EH (cell line): ENCODE measurements around the gene RANBP3L.
"Not testable (repeated sequence)": the region's sequence is repeated elsewhere in the genome, so short reads cannot be mapped to it uniquely, and the experiment has no call there.

Source experiments
- DNase-seq: peaks from one replicate; pipeline ENCODE4 v3.0.0-alpha.2; 2015; ENCODE audit warnings: low read depth

Gene RANBP3L

DNA sequence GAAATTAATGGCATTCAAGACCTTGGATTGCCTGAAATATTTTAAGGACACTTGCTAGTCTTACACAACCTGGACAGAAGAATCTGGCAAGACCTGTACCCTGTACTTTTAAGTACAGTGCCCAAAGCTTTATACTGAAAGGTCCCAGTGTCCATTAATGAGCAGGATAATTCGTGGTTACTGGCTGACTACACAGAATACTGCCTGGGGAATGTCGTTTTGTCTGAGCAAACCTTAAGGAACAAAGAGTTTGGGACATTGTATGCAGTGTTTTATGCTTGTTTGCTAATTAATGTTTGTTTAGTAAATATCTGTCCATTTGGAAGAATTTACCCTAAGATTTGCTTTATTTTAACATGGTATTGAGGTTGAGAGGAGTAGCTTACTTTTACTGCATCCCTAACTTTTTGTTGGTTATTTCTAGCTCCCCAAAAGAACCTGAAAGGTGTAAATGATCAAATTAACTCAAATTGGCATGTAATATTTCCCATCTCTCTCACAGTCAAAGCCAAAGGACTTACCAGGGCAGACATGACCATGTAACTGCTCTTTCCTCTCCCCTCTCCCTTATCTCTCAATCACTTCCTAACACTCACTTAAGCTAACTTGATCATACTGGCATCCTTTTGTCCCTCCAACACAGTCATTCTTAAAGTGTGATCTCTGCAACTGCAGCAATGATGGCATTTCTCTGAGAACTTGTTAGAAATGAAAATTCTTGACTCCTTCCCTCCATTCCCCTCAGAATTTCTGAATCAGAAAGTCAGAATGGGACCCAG is 15.7 kb downstream of the RANBP3L start:
- DNase-seq: no peak

DNA sequence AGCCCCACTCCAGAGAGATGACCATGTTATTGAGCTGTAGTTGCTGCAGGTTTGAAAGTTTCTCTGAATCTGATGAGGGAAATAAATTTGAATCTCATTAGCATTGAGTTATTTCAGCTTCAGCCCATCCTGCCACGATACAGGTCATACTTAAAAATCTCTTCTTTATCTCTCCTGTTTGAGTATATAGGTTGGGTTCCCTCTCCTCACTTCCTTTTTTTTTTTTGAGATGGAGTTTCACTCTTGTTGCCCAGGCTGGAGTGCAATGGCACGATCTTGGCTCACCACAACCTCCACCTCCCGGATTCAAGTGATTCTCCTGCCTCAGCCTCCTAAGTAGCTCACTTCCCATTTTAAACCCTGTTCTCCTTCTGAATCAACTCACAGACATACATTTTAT is 17.9 kb downstream of the RANBP3L start:
- not testable (repeated sequence) for DNase-seq

DNA sequence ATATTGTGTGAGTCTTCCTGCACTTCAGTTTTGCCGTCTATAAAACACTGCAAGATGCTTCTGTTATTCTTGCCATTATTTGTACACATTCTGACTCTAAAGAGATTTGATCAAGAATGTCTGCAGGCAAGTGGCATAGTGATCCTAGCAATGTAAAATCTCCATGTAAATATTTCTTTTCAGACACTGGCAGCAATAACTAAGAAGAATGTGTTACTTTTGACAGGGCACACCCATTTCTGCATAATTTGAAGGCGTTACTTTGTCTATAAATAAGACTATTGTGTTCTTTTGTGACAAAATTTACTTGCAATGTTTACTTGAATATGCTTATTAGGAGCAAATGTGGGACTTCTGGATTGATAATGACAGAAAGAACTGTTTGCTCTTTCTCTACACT is 20.1 kb downstream of the RANBP3L start:
- DNase-seq: no peak

DNA sequence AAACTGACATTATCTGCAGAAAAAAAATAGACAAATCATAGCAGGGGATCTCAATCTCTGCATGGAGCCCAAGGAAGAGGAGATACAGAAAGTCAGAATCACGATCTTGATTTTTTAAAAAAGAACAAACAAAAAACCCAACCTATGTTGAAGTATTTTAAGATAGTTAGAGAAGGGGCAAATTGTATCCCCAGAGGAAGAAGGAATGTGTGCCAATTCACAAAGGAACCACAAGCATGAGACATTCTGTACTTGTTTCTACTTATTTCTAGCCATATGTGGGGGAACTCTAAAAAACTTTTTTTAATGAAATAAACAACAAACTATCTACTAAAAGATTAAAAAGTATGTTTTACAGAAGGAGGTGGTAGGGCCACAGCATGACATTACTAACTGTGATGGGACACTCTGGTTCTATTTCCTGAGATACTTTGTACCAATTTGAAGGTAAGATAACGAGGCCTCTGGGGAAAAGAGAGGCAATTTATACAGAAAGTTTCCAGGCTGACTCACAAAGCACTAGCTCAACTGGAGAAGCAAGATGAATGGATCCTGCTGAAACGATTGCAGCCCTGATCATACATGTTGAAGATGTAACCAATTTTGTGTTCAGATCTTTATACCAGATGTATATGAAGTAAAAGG is 22.5 kb downstream of the RANBP3L start:
- DNase-seq: no peak

DNA sequence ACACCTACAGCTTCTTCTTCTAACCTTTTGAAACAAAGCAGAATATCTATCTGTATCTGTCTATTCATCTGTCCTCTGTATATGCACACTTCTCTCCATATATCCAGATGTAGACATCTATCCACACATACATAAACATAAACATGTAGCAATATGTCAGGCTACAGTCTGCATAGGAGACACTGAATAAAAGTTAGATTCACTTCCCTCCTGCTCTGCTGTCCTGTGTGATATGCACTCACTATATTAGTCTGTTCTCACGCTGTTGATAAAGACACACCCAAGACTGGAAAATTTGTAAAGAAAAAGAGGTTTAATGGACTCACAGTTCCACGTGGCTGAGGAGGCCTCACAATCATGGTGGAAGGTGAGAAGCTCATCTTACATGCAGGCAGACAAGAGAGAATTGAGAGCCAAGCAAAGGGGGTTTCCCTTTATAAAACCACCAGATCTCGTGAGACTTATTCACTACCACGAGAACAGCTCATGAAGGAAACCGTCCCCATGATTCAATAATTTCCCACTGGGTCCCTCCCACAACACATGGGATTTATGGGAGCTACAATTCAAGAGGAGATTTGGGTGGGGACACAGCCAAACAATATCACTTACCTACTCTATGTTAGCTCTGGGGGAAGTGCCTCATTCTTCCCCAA is 24.1 kb downstream of the RANBP3L start:
- DNase-seq: no peak

DNA sequence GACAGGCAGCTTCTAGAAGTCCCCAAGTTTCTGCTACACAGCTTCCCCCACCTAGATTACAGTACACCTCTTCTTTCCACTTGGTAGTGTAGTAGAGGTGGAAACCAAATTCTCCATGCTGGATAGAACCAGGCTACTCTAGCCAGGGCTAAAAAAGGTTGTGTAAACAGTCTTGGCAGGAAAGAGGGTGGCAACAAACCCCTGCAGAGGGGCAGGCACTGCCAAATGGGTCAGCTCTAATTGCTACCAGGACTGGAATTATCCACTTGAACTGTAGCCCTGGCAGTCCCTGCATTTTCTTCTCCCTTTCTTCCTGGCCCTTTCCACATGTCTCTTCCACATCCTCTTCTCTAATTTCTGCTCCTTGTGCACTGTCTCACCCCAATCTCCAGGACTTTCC is 24.8 kb downstream of the RANBP3L start:
- no peak for DNase-seq

DNA sequence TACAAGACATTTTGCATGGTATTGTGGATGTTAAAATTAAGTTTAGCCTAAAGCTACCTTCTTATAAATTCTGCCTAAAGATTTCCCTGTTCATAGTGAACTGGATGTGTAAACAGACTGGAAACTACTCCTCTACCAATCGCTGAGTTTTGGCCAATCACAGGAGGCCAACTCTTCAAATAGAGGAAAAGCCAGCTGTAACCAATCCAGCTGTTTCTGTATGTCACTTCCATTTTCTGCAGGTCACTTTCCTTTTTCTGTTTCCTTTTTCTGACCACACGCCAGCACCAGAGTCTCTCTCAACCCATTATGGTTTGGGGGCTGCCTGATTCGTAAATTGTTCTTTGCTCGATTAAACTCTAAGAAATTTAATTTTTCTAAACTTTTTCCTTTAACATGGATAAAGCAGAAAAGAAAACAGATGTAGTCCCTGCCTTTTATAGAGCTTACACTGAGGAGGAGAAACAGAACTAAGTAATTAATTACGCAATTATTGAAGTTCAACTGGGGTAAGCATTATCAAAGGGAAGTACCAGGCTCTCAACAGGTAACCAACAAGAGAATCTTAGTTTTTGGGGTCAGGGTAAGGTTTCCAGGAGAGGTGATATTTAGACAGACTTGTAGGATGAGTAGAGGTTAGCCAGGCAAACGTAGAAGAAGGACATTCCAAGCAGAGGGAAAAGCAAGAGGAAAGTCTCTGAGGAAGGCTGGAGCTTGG is 27.7 kb downstream of the RANBP3L start:
- no peak for DNase-seq

DNA sequence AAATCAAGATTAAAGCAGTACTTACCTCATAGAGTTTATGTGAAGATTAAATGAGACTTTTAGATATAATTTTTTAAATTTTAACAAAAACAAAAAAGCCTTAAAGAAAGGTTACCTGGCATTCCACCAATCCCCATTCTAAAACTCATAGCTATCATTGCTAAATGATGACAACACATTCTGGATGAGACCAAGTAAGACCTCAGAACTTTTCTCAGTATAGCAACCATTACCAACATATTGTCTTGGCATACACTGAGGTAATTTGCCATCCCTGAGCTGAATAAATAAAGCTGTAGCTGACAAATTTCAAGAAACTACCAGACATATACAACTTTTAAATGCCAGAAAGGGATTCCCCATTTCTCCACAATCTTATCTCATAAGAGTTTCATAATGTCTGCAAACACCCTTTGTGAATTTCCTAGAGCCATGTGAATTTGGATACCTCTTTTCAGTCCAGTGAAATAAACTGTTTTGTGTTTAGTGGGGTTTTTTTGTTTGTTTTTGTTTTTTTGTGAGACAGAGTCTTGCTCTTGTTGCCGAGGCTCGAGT is 29.5 kb downstream of the RANBP3L start:
- no peak for DNase-seq

DNA sequence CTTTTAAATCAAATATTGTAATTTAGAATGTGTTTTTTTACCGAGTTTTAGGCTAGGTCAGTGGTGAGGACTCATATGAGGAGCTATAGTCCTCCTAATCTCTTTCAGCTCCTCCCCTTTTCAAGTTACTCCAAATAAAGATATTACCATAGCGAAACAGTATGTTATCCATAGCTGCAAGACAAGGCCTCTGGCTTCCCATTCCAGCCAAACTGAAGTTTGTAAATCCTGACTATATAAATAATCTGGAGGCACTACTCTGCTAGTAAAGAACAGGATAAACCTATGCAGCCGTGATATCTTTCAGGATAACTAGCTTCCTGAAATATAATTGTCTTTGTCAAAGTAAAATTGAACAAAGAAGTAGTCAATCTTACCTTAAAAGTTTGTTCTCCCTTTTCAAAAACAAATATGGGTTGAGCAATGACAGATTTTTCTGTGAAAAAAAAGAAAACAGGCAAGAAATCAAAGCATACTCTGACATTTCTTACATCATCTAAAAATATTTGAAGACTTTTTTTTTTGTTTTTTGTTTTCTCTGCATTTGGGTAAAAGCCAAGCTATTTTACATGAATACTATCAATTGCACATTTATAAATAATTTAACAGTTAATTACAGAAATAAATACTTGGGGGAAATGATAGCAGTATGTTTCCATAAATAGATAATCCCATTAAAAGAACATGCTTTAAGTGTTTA is 30.7 kb downstream of the RANBP3L start:
- DNase-seq: no peak

DNA sequence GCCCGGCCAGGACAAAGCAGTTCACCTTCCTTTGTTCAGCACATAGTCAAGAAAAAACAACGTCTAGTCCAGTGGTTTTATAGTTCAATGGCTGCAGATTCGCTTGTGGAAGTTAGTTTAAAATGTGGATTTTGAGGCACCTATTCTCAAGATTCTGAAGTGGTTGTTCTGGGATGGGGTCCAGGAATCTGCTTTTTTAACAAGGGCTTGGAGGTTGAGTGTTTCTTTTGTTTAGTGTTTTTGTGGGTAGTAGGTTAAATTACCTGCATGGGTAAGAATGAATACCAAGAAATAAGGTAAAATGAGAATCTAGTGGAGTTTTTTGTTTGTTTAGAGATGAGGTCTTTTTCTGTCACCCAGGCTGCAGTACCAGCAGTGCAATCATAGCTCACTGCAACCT is 31.5 kb downstream of the RANBP3L start:
- DNase-seq: no peak

DNA sequence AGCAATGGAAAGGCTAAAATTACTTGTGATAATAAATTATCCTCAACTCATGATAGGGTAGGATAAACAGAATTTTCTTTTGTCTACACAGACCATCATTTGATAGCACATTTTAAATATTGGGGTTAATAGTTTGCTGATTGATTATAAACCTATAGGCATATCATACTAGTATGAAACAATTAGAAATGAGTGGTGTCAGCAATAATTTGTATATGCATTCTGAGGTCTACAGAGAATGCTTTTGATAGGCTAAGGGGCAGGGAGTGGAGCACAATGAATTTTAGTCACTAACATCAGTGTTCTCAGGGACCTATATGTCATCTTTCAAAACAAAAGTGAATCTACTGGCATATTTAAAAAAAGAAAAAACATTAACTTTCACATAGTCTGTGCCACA is 32.2 kb downstream of the RANBP3L start:
- no peak for DNase-seq

DNA sequence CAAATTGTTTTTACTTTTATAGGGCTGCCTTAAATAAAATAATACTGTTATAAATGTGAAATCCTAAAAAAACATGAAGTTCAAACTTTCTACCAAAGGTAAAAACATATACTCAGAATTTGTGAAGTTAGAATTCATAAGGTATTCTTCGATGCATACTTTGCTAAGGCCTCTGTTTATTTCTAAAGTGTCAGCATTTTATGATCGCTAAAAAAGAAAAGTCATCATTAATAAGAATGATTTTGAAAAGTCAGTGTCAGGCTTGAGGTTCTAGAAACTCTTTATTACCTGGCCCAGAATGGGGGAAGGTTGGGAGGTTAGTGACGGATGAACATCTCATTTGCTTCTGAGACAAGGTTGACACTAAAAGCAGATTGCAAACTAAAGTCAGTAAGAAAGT is 33.8 kb downstream of the RANBP3L start:
- DNase-seq: no peak

DNA sequence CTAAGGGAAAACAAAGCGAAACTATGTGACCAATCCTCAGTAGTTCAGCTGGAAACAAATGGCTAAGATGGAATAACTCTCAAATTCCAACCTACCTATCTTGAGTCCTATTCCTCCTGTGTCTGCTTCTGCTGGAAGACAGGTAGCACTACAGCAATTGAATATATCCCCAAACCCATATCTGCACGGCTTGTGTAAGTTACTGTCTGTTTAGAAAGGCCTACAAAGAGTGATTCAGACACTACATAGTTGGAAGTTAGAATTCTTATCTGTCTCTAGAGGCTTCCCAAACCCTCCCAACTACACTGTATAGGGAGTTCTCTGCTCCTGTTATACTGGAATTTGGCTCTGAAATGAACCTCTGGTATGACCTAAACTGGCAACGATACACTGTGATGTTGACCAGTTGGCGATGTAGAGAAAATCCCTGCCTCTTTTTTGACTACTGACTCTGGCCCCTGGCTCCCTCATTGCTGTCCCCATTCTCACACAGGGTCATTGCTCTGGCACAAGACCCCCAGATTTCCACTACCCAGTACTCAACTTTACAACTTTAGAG is 37.4 kb downstream of the RANBP3L start:
- DNase-seq: no peak

DNA sequence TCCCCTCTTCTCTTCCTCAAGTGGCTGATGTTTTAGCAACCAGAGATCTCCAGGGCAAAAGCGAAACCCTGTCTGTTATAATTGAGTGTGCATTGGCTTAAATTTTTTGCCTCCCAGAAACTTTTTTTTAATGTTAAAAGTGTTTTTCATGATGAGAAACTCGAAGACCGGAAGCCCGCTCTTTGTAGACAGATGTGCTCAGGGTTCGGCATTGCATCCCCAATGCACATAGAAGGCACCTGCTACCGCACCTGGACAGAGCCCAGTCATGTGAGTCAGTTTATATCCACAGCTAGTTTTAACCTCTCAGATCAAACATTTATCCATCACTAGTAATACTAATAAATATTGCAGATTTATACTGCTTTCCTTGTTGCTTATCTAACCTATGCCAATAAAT is 40.5 kb downstream of the RANBP3L start:
- DNase-seq: no peak

DNA sequence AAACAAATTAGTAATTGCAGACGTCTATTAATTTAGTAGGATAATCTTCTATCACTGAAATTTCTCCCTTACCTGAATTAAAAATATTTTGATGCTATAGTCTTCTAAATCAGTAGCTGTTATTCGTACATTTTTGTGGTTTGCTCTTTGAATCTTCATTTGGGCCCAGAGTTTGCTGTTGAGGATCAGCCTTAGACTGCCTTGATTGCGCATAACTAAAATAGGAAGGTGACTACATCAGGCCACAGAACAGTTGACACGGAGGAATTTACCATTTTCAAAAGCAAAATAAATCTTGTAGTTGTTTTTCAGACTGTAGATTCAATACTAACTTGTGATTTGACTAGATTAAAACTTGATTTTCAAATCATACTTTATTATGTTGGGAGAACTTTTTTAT is 48.1 kb downstream of the RANBP3L start:
- DNase-seq: no peak

DNA sequence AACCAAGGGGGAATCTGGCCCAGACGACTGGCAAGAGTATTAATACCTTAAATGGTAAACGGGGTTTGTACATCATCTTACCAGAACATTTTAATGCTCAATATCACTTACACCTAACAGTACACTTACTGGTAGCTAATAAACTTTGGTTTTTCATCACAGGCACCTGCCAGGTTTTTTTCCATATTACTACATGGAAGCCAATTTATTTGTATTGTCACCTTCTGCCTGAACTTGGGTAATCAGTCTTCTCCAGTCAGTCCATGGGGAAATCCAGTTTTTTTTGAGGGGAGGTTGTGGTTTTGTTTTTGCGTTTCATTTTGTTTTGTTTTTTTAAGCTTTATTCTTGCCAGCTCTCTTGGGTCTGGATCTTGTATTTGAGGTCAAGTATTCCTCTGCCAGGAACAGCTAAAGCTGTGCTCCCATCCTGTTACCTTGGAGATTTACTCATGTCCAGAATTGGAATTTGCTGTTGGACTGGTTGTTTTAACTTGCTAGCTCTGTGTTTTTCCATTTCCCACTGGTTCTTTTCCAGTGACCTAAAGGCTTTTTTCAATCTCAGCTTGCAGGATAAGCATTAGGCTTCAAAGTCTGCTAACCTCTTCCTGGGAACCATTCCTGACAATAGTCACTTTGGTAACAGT is 48.9 kb downstream of the RANBP3L start:
- no peak for DNase-seq

DNA sequence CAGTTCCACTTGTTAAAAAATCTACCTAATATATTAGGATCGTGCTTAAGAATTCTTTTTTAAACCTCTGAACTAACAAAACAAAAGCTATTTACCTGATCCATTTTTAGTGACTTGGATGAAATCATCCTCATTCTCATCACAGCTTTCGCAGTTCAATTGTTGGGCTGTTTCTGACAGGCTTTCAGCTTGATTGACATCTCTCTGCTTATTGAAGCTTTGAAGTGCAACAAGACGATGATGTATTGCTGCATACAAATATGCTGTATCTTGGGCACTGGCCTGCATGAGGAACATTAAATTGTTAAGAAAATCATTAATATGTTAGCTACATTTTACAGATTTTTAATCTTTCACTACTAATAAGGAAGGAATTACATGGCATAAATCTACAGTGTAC is 50.5 kb downstream of the RANBP3L start:
- no peak for DNase-seq

DNA sequence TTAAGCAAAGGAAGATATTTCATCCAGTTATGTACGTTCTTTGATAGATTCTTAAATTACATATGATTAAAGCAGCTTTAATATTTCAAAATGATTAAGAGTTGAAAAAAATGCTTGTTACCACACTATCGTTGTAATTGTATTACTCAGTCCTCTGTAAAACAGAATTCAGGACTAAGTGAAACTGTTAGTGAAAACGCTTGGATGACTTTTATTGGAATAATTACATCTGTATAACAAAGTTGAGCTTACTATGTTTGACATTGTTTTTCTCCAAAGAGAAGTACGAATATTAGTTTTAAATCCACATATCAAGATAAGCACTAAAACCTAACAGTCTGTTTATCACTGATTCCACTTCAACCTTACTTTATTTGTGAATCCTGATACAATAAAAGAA is 51.3 kb downstream of the RANBP3L start:
- no peak for DNase-seq

DNA sequence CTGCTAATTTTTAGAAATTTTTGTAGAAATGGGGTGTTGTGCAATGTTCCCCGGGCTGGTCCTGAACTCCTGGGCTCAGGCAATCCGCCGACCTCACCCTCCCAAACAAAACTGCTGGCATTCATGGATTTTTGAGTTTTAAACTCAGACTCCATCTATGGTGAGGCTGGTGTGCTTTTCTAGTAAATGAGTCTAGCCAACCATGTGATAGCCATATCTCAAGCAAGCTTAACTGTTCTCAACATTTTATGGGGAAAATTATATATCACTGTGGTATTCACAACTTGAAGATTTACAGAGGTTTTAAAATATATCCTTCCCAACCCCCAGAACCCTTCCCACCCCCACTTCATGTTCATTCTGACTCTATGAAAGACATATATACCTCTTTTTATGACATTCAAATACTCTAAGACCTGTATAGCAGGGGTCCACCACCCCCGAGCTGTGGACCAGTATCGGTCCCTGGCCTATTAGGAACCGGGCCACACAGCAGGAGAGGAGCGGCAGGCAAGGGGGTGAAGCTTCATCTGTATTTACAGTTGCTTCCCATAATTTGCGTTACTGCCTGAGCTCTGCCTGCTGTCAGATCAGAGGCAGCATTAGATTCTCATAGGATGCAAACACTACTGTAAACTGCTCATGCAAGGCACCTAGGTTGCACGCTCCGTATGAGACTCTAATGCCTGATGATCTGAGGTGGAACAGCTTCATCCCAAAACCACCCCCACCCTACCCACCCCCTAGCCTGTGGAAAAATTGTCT is 55.5 kb downstream of the RANBP3L start:
- DNase-seq: no peak

DNA sequence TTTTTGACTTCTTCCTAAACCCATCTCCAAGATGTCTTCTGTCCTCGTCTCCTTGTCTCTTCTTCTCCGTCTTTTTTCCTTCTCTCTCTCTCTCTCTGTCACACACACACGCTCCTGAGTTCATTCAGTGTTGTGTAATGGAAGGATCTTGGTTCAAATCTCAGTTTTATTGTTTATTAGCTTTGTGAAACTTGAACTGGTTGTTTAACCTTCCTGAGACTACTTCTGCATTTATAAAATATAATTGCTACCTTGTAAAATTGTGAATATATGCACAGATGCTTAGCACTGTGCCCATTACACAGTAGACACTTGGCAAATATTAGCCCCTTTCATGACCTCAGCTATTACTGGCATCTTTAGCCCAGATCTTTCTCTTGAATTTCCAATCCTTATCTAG is 57.6 kb downstream of the RANBP3L start:
- no peak for DNase-seq
